ENCODE results near the gene SAMMSON.

The SAMMSON gene

DNA sequence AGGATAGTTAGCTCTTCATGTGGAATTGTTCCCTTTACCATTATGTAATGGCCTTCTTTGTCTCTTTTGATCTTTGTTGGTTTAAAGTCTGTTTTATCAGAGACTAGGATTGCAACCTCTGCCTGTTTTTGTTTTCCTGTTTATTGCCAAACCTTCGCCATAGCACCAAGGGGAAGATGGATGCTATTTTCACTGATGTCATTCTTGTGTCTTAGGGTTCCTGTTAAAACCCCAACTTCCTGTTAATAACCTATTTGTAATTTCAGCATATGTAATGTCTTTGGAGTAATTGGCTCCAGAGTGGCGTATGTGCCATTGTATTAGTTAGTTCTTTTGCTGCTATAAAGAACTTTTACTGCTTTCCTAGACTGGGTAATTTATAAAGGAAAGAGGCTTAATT is 10.8 kb downstream of the SAMMSON start:
- ChIA-PET POLR2A (no interaction called here), CTCF (no interaction called here)

DNA sequence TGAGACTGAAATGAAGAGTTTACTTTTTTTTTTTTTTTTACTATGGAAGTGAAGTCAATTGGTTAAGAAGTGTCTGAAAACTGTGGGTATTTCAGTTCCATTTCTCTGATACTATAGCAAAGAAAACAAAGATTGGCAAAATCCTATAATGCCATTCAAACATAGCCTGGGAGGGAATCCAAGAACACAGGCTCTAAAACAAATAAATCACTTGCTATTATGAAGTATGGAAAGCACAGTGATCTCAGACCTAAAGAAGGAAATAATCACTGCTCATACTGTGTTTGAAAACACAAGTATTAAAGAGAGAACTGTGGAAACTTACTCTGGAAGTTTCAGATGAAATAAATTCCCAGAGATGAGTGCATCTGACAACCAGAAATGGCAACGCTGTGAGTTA is 12.0 kb downstream of the SAMMSON start:
- Histone ChIP-seq H3K27ac (ENCODE audit: extremely low read depth, low read depth, low read length) (no peak overlapping the region), H3K9me3 (ENCODE audit: control insufficient read depth, insufficient read depth, low read depth, low read length) (no peaks in the 10 kb centered on the region), H3K4me1 (ENCODE audit: control insufficient read depth, insufficient read depth, low read length) (no peaks in the 10 kb centered on the region), H3K36me3 (ENCODE audit: control insufficient read depth in 2 of 2, insufficient read depth in 1 of 2, low read length in 2 of 2) (no peaks in the 10 kb centered on the region), H3K4me3 (ENCODE audit: low read depth, low read length) (no peak overlapping the region)
- TF ChIP-seq ZNF221 (tag by site-specific recombination; IDR thresholded peaks at IDR 0.05; ENCODE audit: borderline replicate concordance) (no peak), ZNF2 (tag by site-specific recombination; IDR thresholded peaks at IDR 0.05) (no peak), ZXDB (tag by site-specific recombination; IDR thresholded peaks at IDR 0.05) (no peak)
- TF ChIP-seq, protein P1, sequence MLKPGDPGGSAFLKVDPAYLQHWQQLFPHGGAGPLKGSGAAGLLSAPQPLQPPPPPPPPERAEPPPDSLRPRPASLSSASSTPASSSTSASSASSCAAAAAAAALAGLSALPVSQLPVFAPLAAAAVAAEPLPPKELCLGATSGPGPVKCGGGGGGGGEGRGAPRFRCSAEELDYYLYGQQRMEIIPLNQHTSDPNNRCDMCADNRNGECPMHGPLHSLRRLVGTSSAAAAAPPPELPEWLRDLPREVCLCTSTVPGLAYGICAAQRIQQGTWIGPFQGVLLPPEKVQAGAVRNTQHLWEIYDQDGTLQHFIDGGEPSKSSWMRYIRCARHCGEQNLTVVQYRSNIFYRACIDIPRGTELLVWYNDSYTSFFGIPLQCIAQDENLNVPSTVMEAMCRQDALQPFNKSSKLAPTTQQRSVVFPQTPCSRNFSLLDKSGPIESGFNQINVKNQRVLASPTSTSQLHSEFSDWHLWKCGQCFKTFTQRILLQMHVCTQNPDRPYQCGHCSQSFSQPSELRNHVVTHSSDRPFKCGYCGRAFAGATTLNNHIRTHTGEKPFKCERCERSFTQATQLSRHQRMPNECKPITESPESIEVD (tag by site-specific recombination; IDR thresholded peaks at IDR 0.05), result no peak
- ChIA-PET POLR2A (no interaction called here), CTCF (no interaction called here)

More for the DNA sequence above, 10.8 kb downstream of the SAMMSON start:
- Histone ChIP-seq H3K4me3 (ENCODE audit: low read depth, low read length) (no peak overlapping the region), H3K36me3 (ENCODE audit: control insufficient read depth in 2 of 2, insufficient read depth in 1 of 2, low read length in 2 of 2) (no peaks in the 10 kb centered on the region), H3K4me1 (ENCODE audit: control insufficient read depth, insufficient read depth, low read length) (no peaks in the 10 kb centered on the region), H3K9me3 (ENCODE audit: control insufficient read depth, insufficient read depth, low read depth, low read length) (no peaks in the 10 kb centered on the region), H3K27ac (ENCODE audit: extremely low read depth, low read depth, low read length) (no peak overlapping the region)
- no peak for TF ChIP-seq ZNF660 (tag by site-specific recombination; IDR thresholded peaks at IDR 0.05)
- no peak for TF ChIP-seq ZEB2 (tag by site-specific recombination; IDR thresholded peaks at IDR 0.05)
- TF ChIP-seq ZNF776 (tag by site-specific recombination; IDR thresholded peaks at IDR 0.05; ENCODE audit: borderline replicate concordance), result no peak
- TF ChIP-seq KLF8 (tag by site-specific recombination; IDR thresholded peaks at IDR 0.05), result no peak
- no peak for TF ChIP-seq ZBTB17 (tag by site-specific recombination; IDR thresholded peaks at IDR 0.05)
- TF ChIP-seq, protein P2, sequence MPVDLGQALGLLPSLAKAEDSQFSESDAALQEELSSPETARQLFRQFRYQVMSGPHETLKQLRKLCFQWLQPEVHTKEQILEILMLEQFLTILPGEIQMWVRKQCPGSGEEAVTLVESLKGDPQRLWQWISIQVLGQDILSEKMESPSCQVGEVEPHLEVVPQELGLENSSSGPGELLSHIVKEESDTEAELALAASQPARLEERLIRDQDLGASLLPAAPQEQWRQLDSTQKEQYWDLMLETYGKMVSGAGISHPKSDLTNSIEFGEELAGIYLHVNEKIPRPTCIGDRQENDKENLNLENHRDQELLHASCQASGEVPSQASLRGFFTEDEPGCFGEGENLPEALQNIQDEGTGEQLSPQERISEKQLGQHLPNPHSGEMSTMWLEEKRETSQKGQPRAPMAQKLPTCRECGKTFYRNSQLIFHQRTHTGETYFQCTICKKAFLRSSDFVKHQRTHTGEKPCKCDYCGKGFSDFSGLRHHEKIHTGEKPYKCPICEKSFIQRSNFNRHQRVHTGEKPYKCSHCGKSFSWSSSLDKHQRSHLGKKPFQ (tag by site-specific recombination; IDR thresholded peaks at IDR 0.05), result no peak
- TF ChIP-seq ZNF623 (tag by site-specific recombination; IDR thresholded peaks at IDR 0.05), result no peak
- TF ChIP-seq, protein P3, sequence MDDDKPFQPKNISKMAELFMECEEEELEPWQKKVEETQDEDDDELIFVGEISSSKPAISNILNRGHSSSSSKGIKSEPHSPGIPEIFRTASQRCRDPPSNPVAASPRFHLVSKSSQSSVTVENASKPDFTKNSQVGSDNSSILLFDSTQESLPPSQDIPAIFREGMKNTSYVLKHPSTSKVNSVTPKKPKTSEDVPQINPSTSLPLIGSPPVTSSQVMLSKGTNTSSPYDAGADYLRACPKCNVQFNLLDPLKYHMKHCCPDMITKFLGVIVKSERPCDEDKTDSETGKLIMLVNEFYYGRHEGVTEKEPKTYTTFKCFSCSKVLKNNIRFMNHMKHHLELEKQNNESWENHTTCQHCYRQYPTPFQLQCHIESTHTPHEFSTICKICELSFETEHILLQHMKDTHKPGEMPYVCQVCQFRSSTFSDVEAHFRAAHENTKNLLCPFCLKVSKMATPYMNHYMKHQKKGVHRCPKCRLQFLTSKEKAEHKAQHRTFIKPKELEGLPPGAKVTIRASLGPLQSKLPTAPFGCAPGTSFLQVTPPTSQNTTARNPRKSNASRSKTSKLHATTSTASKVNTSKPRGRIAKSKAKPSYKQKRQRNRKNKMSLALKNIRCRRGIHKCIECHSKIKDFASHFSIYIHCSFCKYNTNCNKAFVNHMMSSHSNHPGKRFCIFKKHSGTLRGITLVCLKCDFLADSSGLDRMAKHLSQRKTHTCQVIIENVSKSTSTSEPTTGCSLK (tag by site-specific recombination; IDR thresholded peaks at IDR 0.05), result no peak
- TF ChIP-seq REPIN1 (tag by site-specific recombination; IDR thresholded peaks at IDR 0.05; ENCODE audit: low read depth), result no peak
- TF ChIP-seq ZNF184 (tag by site-specific recombination; IDR thresholded peaks at IDR 0.05), result no peak
- no peak for TF ChIP-seq ZNF558 (tag by site-specific recombination; IDR thresholded peaks at IDR 0.05)
- no peak for TF ChIP-seq SP2 (tag by site-specific recombination; IDR thresholded peaks at IDR 0.05)
- TF ChIP-seq, protein P4, sequence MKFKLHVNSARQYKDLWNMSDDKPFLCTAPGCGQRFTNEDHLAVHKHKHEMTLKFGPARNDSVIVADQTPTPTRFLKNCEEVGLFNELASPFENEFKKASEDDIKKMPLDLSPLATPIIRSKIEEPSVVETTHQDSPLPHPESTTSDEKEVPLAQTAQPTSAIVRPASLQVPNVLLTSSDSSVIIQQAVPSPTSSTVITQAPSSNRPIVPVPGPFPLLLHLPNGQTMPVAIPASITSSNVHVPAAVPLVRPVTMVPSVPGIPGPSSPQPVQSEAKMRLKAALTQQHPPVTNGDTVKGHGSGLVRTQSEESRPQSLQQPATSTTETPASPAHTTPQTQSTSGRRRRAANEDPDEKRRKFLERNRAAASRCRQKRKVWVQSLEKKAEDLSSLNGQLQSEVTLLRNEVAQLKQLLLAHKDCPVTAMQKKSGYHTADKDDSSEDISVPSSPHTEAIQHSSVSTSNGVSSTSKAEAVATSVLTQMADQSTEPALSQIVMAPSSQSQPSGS (tag by site-specific recombination; IDR thresholded peaks at IDR 0.05; ENCODE audit: low read depth), result no peak
